H1 (cell line): ENCODE results near the gene RABGGTB. TPM values are rescaled to one million over a fixed set of nuclear protein-coding genes. Genes with fewer than 3 reads are reported as not detected.
A peak's percentile ranks its signal among the peaks of the same experiment; 100 is the strongest.

ENCODE experiments used
- CTCF ChIA-PET: fragments of 300-600 bp; sonication (Branson Sonifier 250); formaldehyde crosslinking; loops from one replicate; lab custom pipeline; 2021; ENCODE audit not compliant: partially characterized antibody; lab: Charles Lee
- POLR2A ChIA-PET: fragments of 300-600 bp; sonication (Branson Sonifier 250); formaldehyde crosslinking; loops from one replicate; lab custom pipeline; 2021; ENCODE audit warnings: inconsistent platforms; ENCODE audit not compliant: partially characterized antibody; lab: Charles Lee
- DNase-seq, 2 experiments: peaks; one replicate each; pipeline versions ENCODE4 v3.0.0 to v3.0.0-alpha.2; 2010 to 2022; ENCODE audit warnings: low spot score in 2 of 2, low read depth in 1 of 2, mixed read lengths in 1 of 2
- FAIRE-seq: peaks from 2 replicates; lab custom pipeline; 2011; peaks lifted over from hg19 to GRCh38; lab: Jason Lieb, UNC
- H2AFZ ChIP-seq: 2 replicates; pipeline ENCODE4 v1.8.1; 2012; ENCODE audit warnings: low read length, inconsistent platforms
- H2AK5ac ChIP-seq: 2 replicates; pipeline ENCODE4 v1.6.1; 2013; ENCODE audit warnings: low read depth, low read length
- H2BK120ac ChIP-seq: replicated peaks from 2 replicates; pipeline ENCODE3; 2013; ENCODE audit warnings: low read depth, low read length, inconsistent platforms
- H2BK12ac ChIP-seq: 2 replicates; pipeline ENCODE4 v1.6.1; 2013; ENCODE audit warnings: low read depth, low read length
- H2BK15ac ChIP-seq: 2 replicates; pipeline ENCODE4 v1.6.1; 2013; ENCODE audit warnings: low read length
- H2BK20ac ChIP-seq: 2 replicates; pipeline ENCODE4 v1.6.1; 2013; ENCODE audit warnings: low read length
- H2BK5ac ChIP-seq: 2 replicates; pipeline ENCODE4 v1.6.1; 2013; ENCODE audit warnings: low read depth, low read length
- H3K14ac ChIP-seq: 2 replicates; pipeline ENCODE4 v1.6.1; 2013; ENCODE audit warnings: inconsistent platforms; ENCODE audit not compliant: insufficient read length
- H3K18ac ChIP-seq: 2 replicates; pipeline ENCODE4 v1.6.1; 2013; ENCODE audit warnings: low read length; ENCODE audit errors: extremely low read depth
- H3K23ac ChIP-seq: 2 replicates; pipeline ENCODE4 v1.6.1; 2013; ENCODE audit warnings: inconsistent platforms; ENCODE audit not compliant: insufficient read length
- H3K23me2 ChIP-seq: 2 replicates; pipeline ENCODE4 v1.6.1; 2013; ENCODE audit warnings: low read depth, low read length
- H3K27ac ChIP-seq: 2 replicates; pipeline ENCODE4 v1.6.1; 2011; ENCODE audit warnings: low read depth, low read length, inconsistent platforms
- H3K27me3 ChIP-seq, 4 experiments: replicated peaks in 1 of 4; 1 replicate in 1 of 4; 2 replicates in 3 of 4; pipeline versions ENCODE4 v1.6.1 to v1.8.1; 2011 to 2013; ENCODE audit warnings: low read length in 3 of 4, mild to moderate bottlenecking in 3 of 4, inconsistent platforms in 2 of 4, mixed read lengths in 2 of 4, moderate library complexity in 1 of 4; ENCODE audit not compliant: control insufficient read depth in 3 of 4, insufficient read depth in 3 of 4; ENCODE audit errors: extremely low read depth in 1 of 4
- H3K36me3 ChIP-seq, 4 experiments: 2 replicates each; pipeline versions ENCODE4 v1.6.1 to v1.8.1; 2011 to 2013; ENCODE audit warnings: mild to moderate bottlenecking in 4 of 4, low read length in 3 of 4, moderate library complexity in 2 of 4, control low read depth in 1 of 4, inconsistent platforms in 1 of 4; ENCODE audit not compliant: insufficient read depth in 4 of 4, control insufficient read depth in 2 of 4
- H3K4ac ChIP-seq: replicated peaks from 2 replicates; pipeline ENCODE3; 2013; ENCODE audit warnings: low read length, low read depth, mixed read lengths, inconsistent platforms; ENCODE audit not compliant: insufficient read length
- H3K4me1 ChIP-seq, 4 experiments: replicated peaks in 1 of 4; 1 replicate in 1 of 4; 2 replicates in 3 of 4; pipeline versions ENCODE4 v1.6.1 to v1.8.1; 2011 to 2013; ENCODE audit warnings: low read length in 3 of 4, inconsistent platforms in 2 of 4, mixed read lengths in 1 of 4; ENCODE audit not compliant: insufficient read depth in 4 of 4, control insufficient read depth in 3 of 4
- H3K4me2 ChIP-seq, 2 experiments: 2 replicates each; pipeline versions ENCODE4 v1.6.1 to v1.8.1; 2011 to 2013; ENCODE audit warnings: low read depth in 2 of 2, low read length in 2 of 2, control low read depth in 1 of 2, inconsistent platforms in 1 of 2, mild to moderate bottlenecking in 1 of 2; ENCODE audit not compliant: insufficient read depth in 1 of 2
- H3K4me3 ChIP-seq, 4 experiments: fragments of 200-600, 300-600 bp in 1 of 4; sonication (generic), shearing (Covaris generic), sonication (Bioruptor Twin) in 1 of 4; 2 replicates each; pipeline versions ENCODE4 v1.5.1 to v1.8.1; 2011 to 2016; ENCODE audit warnings: low read length in 4 of 4, low read depth in 3 of 4, control low read depth in 2 of 4, inconsistent platforms in 2 of 4, mild to moderate bottlenecking in 2 of 4, mixed read lengths in 1 of 4, moderate library complexity in 1 of 4; ENCODE audit not compliant: insufficient read depth in 2 of 4; ENCODE audit errors: extremely low read depth in 1 of 4
- H3K56ac ChIP-seq: replicated peaks from 2 replicates; pipeline ENCODE3; 2013; ENCODE audit warnings: low read depth, mild to moderate bottlenecking, mixed read lengths, low read length, inconsistent platforms; ENCODE audit not compliant: insufficient read length
- H3K79me1 ChIP-seq: 2 replicates; pipeline ENCODE4 v1.6.1; 2013; ENCODE audit warnings: low read depth, low read length, control low read depth
- H3K79me2 ChIP-seq, 2 experiments: 2 replicates each; pipeline versions ENCODE4 v1.6.1 to v1.8.1; 2012 to 2013; ENCODE audit warnings: low read length in 2 of 2, mild to moderate bottlenecking in 2 of 2, inconsistent platforms in 1 of 2; ENCODE audit not compliant: insufficient read depth in 2 of 2, control insufficient read depth in 1 of 2
- H3K9ac ChIP-seq, 4 experiments: replicated peaks in 1 of 4; 1 replicate in 1 of 4; 2 replicates in 3 of 4; pipeline versions ENCODE4 v1.6.1 to v1.8.1; 2011 to 2013; ENCODE audit warnings: low read depth in 3 of 4, low read length in 3 of 4, control low read depth in 2 of 4, mild to moderate bottlenecking in 2 of 4, moderate library complexity in 2 of 4, inconsistent platforms in 1 of 4; ENCODE audit errors: extremely low read depth in 1 of 4
- H3K9me3 ChIP-seq, 2 experiments: 2 replicates each; pipeline versions ENCODE4 v1.6.1 to v1.8.1; 2012 to 2013; ENCODE audit warnings: mild to moderate bottlenecking in 2 of 2, moderate library complexity in 2 of 2, control low read depth in 1 of 2, inconsistent platforms in 1 of 2, low read depth in 1 of 2, low read length in 1 of 2, mixed read lengths in 1 of 2; ENCODE audit not compliant: insufficient read depth in 2 of 2
- H4K20me1 ChIP-seq, 2 experiments: replicated peaks in 1 of 2; 2 replicates each; pipeline versions ENCODE3 to v1.8.1; 2011 to 2013; ENCODE audit warnings: inconsistent platforms in 2 of 2, low read length in 2 of 2, mild to moderate bottlenecking in 1 of 2; ENCODE audit not compliant: insufficient read depth in 2 of 2, control insufficient read depth in 1 of 2
- H4K5ac ChIP-seq: 2 replicates; pipeline ENCODE4 v1.6.1; 2013; ENCODE audit warnings: low read length, low read depth, mixed read lengths, inconsistent platforms; ENCODE audit not compliant: insufficient read length
- H4K8ac ChIP-seq: 2 replicates; pipeline ENCODE4 v1.8.0; 2013; ENCODE audit warnings: mild to moderate bottlenecking, moderate library complexity, low read length, inconsistent platforms; ENCODE audit not compliant: insufficient read depth; ENCODE audit errors: extremely low read depth
- H4K91ac ChIP-seq: replicated peaks from 2 replicates; pipeline ENCODE3; 2013; ENCODE audit warnings: low read length, mixed read lengths, inconsistent platforms; ENCODE audit not compliant: insufficient read length
- ATF2 ChIP-seq: IDR thresholded peaks from 2 replicates; pipeline ENCODE4 v1.6.1; 2012; ENCODE audit warnings: low read length, inconsistent platforms
- ATF3 ChIP-seq: IDR thresholded peaks from 2 replicates; pipeline ENCODE4 v1.6.1; 2011; ENCODE audit warnings: low read depth, mild to moderate bottlenecking, low read length; ENCODE audit not compliant: insufficient read depth
- CREB1 ChIP-seq: IDR thresholded peaks from 2 replicates; pipeline ENCODE4 v1.6.1; 2012; ENCODE audit warnings: inconsistent platforms
- RBBP5 ChIP-seq: IDR thresholded peaks from 2 replicates; pipeline ENCODE4 v1.7.1; 2012; ENCODE audit warnings: low read depth, mild to moderate bottlenecking, inconsistent platforms, low read length, moderate library complexity, borderline replicate concordance
- TAF7 ChIP-seq: optimal IDR thresholded peaks from 2 replicates; pipeline ENCODE3; 2011; ENCODE audit warnings: low read depth, mild to moderate bottlenecking, inconsistent platforms, low read length, moderate library complexity, borderline replicate concordance
- WGBS, 2 experiments: shearing (Covaris generic) in 1 of 2; methylation state at CpG; one replicate each; pipeline versions ENCODE4 v1.1.6 to v1.1.7; 2013 to 2015; ENCODE audit warnings: low lambda C conversion rate in 2 of 2, mixed read lengths in 2 of 2, inconsistent platforms in 1 of 2, low coverage in 1 of 2, missing lambda C conversion rate in 1 of 2; ENCODE audit not compliant: insufficient replicate concordance in 2 of 2, insufficient coverage in 1 of 2, insufficient read length in 1 of 2; ENCODE audit errors: extremely low coverage in 1 of 2, missing lambda C conversion rate in 1 of 2; 5-methylcytosine and 5-hydroxymethylcytosine counted together
- long read RNA-seq, 2 experiments: library from RNA in 1 of 2; library from capped mRNA in 1 of 2; stranded (forward); transcript quantifications; one replicate each; pipeline ENCODE4 v2.0.0, GENCODE V29; 2021; ENCODE audit warnings: inconsistent platforms in 1 of 2
- polyA minus RNA-seq, 3 experiments: library from RNA; depleted of rRNA, polyadenylated mRNA; stranded (reverse); fragments of >200 nt; gene quantifications; 1 replicate in 2 of 3; 2 replicates in 1 of 3; pipeline ENCODE4 v1.2.3, GENCODE V29; 2011
- polyA plus RNA-seq, 7 experiments: library from polyadenylated mRNA; depleted of rRNA in 3 of 7; stranded (reverse) in 5 of 7; unstranded in 2 of 7; fragments of >200 nt in 5 of 7; fragments of 200-250 nt in 2 of 7; gene quantifications; 1 replicate in 5 of 7; 2 replicates in 1 of 7; 4 replicates in 1 of 7; pipeline versions ENCODE4 v1.2.1 to v1.2.3, GENCODE V29; 2011 to 2013; ENCODE audit warnings: missing spikeins in 2 of 7, mixed read lengths in 2 of 7
- total RNA-seq: library from RNA; stranded (reverse); fragmentation: NEBNext Ultra II Directional; extraction: Animal tissue kit (Norgen Biotek cat#: 25700); gene quantifications from 2 replicates; pipeline ENCODE4 v1.2.1, GENCODE V29; 2021

RABGGTB gene
- total RNA-seq (117 and 124 TPM in 2 replicates), polyA plus RNA-seq (2011; rRNA removed) (46.3 and 70.7 TPM in 2 replicates), polyA minus RNA-seq (2011; rRNA and poly(A)+ RNA removed) (104 and 118 TPM in 2 replicates)
- polyA plus RNA-seq (2011; cell fraction: cytosol; rRNA removed) = 123 TPM
- polyA plus RNA-seq (2011; cell fraction: nucleus; rRNA removed) = 69.7 TPM
- 69.0 to 187 TPM (median 91.9 TPM) in 4 replicates for polyA plus RNA-seq (2012, experiment 1 of 2)
- 10.9 TPM for polyA plus RNA-seq (2012, experiment 2 of 2)
- 66.2 TPM for polyA plus RNA-seq (2013, experiment 1 of 2)
- 60.5 TPM for polyA plus RNA-seq (2013, experiment 2 of 2)
- 72.0 TPM for polyA minus RNA-seq (2011; cell fraction: cytosol; rRNA and poly(A)+ RNA removed)
- 278 TPM for polyA minus RNA-seq (2011; cell fraction: nucleus; rRNA and poly(A)+ RNA removed)
- long read RNA-seq, experiment 1, partial matches to known transcripts = 41 of 67 reads
- long read RNA-seq, experiment 1, other reads (novel, unspliced or antisense) = 26 of 67 reads
- long read RNA-seq, experiment 2, transcript RABGGTB-201 (9 exons, 1,496 nt) = major isoform, 111 of 173 reads
- long read RNA-seq, experiment 2, partial matches to known transcripts = 19 of 173 reads
- long read RNA-seq, experiment 2, other reads (novel, unspliced or antisense) = 41 of 173 reads

GRCh38 chr1:75785983-75786853 lies at the start of gene RABGGTB:
Gene RABGGTB, plus strand, starts transcription at chr1:75786256. Its CDS starts 16 bp downstream, at chr1:75786272.
- WGBS, 2 experiments = 1% methylated on average over 28 of the region's 28 CpGs; no CpG with 5 or more reads in 1 of the 2 experiments
- H2BK12ac ChIP-seq = no peak within 1 kb of the TSS
- peaks cover 20 to 52% of the 10 kb centered on the region in 2 experiments for H3K79me2 ChIP-seq
- TF ChIP-seq CREB1 (peak; percentile 71), TAF7 (peak; percentile 97), ATF2 (0 out of 2 replicates have a peak, but pooled peaks have one; percentile 19), RBBP5 (no peak), ATF3 (no peak)

More at GRCh38 chr1:75785983-75786853, at the start of gene RABGGTB:
- peaks cover 4 to 41% (median 26%) of the 10 kb centered on the region in 4 experiments for H3K36me3 ChIP-seq
- peak within 1 kb of the TSS; percentile 65 for H3K56ac ChIP-seq
- CTCF ChIA-PET = interaction anchor here (0.6 kb wide), 1 partner anchor 48 kb away, joined by 3 read pairs; no protein-coding TSS in a partner anchor
- H3K18ac ChIP-seq = peak within 1 kb of the TSS; percentile 66; the same call in 1 of the 2 replicates
- H3K79me1 ChIP-seq = no peaks in the 10 kb centered on the region
- no peak within 1 kb of the TSS for H3K14ac ChIP-seq
- H3K9me3 ChIP-seq = no peaks in the 10 kb centered on the region
- no peak within 1 kb of the TSS for H2BK15ac ChIP-seq
- DNase-seq (peak; percentile 91 to 97), FAIRE-seq (peak; percentile 24)
- H3K4ac ChIP-seq = peak within 1 kb of the TSS; percentile 36
- peaks cover 0 to 3% (median 2%) of the 10 kb centered on the region in 4 experiments; a peak in 2 of 7 replicates for H3K4me1 ChIP-seq
- peak within 1 kb of the TSS; percentile 71 for H4K5ac ChIP-seq
- no peak within 1 kb of the TSS; the same call in 1 of the 2 replicates for H4K8ac ChIP-seq
- H3K27ac ChIP-seq = peak within 1 kb of the TSS; percentile 70; the same call in 1 of the 2 replicates
- peak within 1 kb of the TSS; percentile 89 for H2BK5ac ChIP-seq
- peak within 1 kb of the TSS; percentile 86 for H4K91ac ChIP-seq
- POLR2A ChIA-PET = interaction anchor here (0.6 to 4.6 kb wide), 25 partner anchors 9 to 521 kb away, joined by 3 to 112 read pairs (median 6); partner anchors contain the start of gene MSH4
- H4K20me1 ChIP-seq = peaks cover 3 to 7% of the 10 kb centered on the region in 2 experiments
- no peaks in the 10 kb centered on the region for H3K27me3 ChIP-seq
- peak within 1 kb of the TSS; percentile 78 to 95 (median 86) for H3K4me3 ChIP-seq
- H2BK120ac ChIP-seq = peak within 1 kb of the TSS; percentile 89
- no peak within 1 kb of the TSS for H2BK20ac ChIP-seq
- peak within 1 kb of the TSS; percentile 72 for H2AFZ ChIP-seq
- peaks cover 5% of the 10 kb centered on the region; the same call in 1 of the 2 replicates for H3K23me2 ChIP-seq
- H3K4me2 ChIP-seq = peak within 1 kb of the TSS; percentile 88 to 90
- H3K23ac ChIP-seq = no peak within 1 kb of the TSS
- peak within 1 kb of the TSS; percentile 74 to 96 (median 80) for H3K9ac ChIP-seq
- no peak within 1 kb of the TSS for H2AK5ac ChIP-seq
